T-cell (primary cell): Measurements from ENCODE around the gene SUPT3H. TPM values are rescaled to one million over a fixed set of nuclear protein-coding genes. Genes with fewer than 3 reads are reported as not detected.

Experiments used
- ATAC-seq, 4 experiments: fragments of 200-7000 bp in 3 of 4; fragments of 150-1000 bp in 1 of 4; cut with Tn5 transposase; replicated peaks in 1 of 4; 1 replicate in 3 of 4; 2 replicates in 1 of 4; pipeline ENCODE4 v1.10.0; 2021; ENCODE audit warnings: moderate library complexity in 3 of 4, mild to moderate bottlenecking in 2 of 4, moderate number of reproducible peaks in 1 of 4
- CTCF ChIA-PET, 2 donors: fragments of 300-600 bp; sonication (Branson Sonifier 250); formaldehyde crosslinking; loops; one replicate each; lab custom pipeline; 2022; ENCODE audit warnings: antibody characterized with exemption in 2 of 2; lab: Charles Lee
- POLR2A ChIA-PET, 2 donors: fragments of 300-600 bp; sonication (Branson Sonifier 250); formaldehyde crosslinking; loops; one replicate each; lab custom pipeline; 2022; ENCODE audit warnings: antibody characterized with exemption in 2 of 2; lab: Charles Lee
- DNase-seq, 35 experiments: peaks; one replicate each; pipeline versions ENCODE4 v3.0.0 to v3.0.0-alpha.2; 2013 to 2023
- H3K27ac ChIP-seq: one replicate; pipeline ENCODE4 v1.5.1; 2013; ENCODE audit warnings: low read length
- H3K27me3 ChIP-seq, 2 experiments: replicated peaks in 1 of 2; 1 replicate in 1 of 2; 2 replicates in 1 of 2; pipeline versions ENCODE4 v1.6.1 to v1.7.0; 2013; ENCODE audit warnings: low read length in 1 of 2, mixed read lengths in 1 of 2; ENCODE audit not compliant: control insufficient read depth in 2 of 2, insufficient read depth in 2 of 2; ENCODE audit errors: extremely low read depth in 1 of 2
- H3K36me3 ChIP-seq, 2 donors: 1 replicate in 1 of 2; 2 replicates in 1 of 2; pipeline versions ENCODE4 v1.6.1 to v1.7.0; 2013; ENCODE audit warnings: low read length in 1 of 2; ENCODE audit not compliant: control insufficient read depth in 2 of 2, insufficient read depth in 1 of 2; ENCODE audit errors: extremely low read depth in 1 of 2
- H3K4me1 ChIP-seq, 2 experiments: 1 replicate in 1 of 2; 2 replicates in 1 of 2; pipeline versions ENCODE4 v1.6.1 to v1.7.0; 2013; ENCODE audit warnings: low read length in 2 of 2, mixed read lengths in 1 of 2; ENCODE audit not compliant: insufficient read depth in 2 of 2, control insufficient read depth in 1 of 2; ENCODE audit errors: extremely low read depth in 1 of 2
- H3K4me3 ChIP-seq, 2 donors: 1 replicate in 1 of 2; 2 replicates in 1 of 2; pipeline versions ENCODE4 v1.5.1 to v1.7.0; 2013; ENCODE audit warnings: mild to moderate bottlenecking in 2 of 2, low read length in 1 of 2, moderate library complexity in 1 of 2; ENCODE audit not compliant: control insufficient read depth in 1 of 2; ENCODE audit errors: extremely low read depth in 1 of 2
- H3K9me3 ChIP-seq: 2 replicates; pipeline ENCODE4 v1.7.0; 2013
- H3K27ac Mint-ChIP-seq, 2 donors: one replicate each; pipeline ENCODE4 v1.8.0; 2020 to 2021; ENCODE audit warnings: mild to moderate bottlenecking in 2 of 2, mixed read lengths in 2 of 2
- H3K27me3 Mint-ChIP-seq, 2 donors: one replicate each; pipeline ENCODE4 v1.8.0; 2021 to 2022; ENCODE audit warnings: mixed read lengths in 2 of 2
- H3K36me3 Mint-ChIP-seq: one replicate; pipeline ENCODE4 v1.8.0; 2021; ENCODE audit warnings: mixed read lengths
- H3K4me1 Mint-ChIP-seq, 3 donors: one replicate each; pipeline ENCODE4 v1.8.0; 2020 to 2022; ENCODE audit warnings: mixed read lengths in 3 of 3, mild to moderate bottlenecking in 1 of 3
- H3K4me3 Mint-ChIP-seq, 3 donors: one replicate each; pipeline ENCODE4 v1.8.0; 2020 to 2022; ENCODE audit warnings: mild to moderate bottlenecking in 3 of 3, mixed read lengths in 3 of 3, moderate library complexity in 3 of 3
- H3K9me3 Mint-ChIP-seq, 3 donors: one replicate each; pipeline ENCODE4 v1.8.0; 2020 to 2022; ENCODE audit warnings: mixed read lengths in 3 of 3
- WGBS: methylation state at CpG from one replicate; pipeline ENCODE4 v1.1.5; 2013; ENCODE audit warnings: missing lambda C conversion rate; ENCODE audit not compliant: insufficient coverage; 5-methylcytosine and 5-hydroxymethylcytosine counted together
- total RNA-seq, 35 experiments: library from RNA in 6 of 35; stranded (reverse) in 6 of 35; fragments of 120-200 nt in 1 of 35; gene quantifications; one replicate each; pipeline versions ENCODE4 v1.2.1 to v1.2.4 and lab custom pipeline; 2013 to 2026

Gene SUPT3H
- total RNA-seq, 5 donors from 2014 or later (not counting 1 experiment from before 2014, with no cell fraction given): 9.3 to 12.9 (median 10.7) TPM

DNA sequence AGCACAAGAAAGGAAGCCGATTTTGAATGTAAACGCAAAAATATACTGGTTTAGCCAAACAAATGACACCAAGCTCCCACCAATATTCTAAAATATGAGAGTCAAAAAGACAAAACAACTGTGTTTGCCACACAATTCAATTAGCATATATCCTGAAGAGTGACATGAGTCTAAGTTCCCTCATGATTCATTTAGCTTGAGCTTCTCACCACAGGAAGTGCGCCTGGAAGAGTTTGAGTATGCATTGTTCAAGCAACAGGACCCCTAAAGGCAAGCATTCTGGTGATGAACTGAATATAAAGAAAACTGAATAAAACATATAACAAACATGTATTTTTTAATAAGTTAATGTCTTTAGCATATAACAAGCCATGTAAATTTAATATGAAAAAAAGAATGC is 164.8 kb downstream of the SUPT3H start:
- H3K4me3 Mint-ChIP-seq: no peak overlapping the region
- ATAC-seq: no peak
- CTCF ChIA-PET: interaction anchor here in 1 of 2 donors (0.6 kb wide), 1 partner anchor 339 kb away, joined by 3 read pairs; no protein-coding TSS in a partner anchor
- peaks cover 0 to 28% (median 18%) of the 10 kb centered on the region in 3 donors for H3K9me3 Mint-ChIP-seq
- peaks cover 4% of the 10 kb centered on the region for H3K9me3 ChIP-seq
- WGBS: no CpG with 5 or more reads among the region's 3 CpGs
- peaks cover 4 to 5% (median 4%) of the 10 kb centered on the region in 3 donors for H3K4me1 Mint-ChIP-seq
- no peak for DNase-seq
- POLR2A ChIA-PET: no interaction called here
- no peaks in the 10 kb centered on the region for H3K36me3 ChIP-seq
- H3K27ac ChIP-seq: no peak overlapping the region
- no peak overlapping the region for H3K27ac Mint-ChIP-seq
- H3K4me1 ChIP-seq: no peaks in the 10 kb centered on the region
- H3K36me3 Mint-ChIP-seq: peaks cover 21% of the 10 kb centered on the region
- H3K27me3 Mint-ChIP-seq: no peaks in the 10 kb centered on the region
- H3K27me3 ChIP-seq: no peaks in the 10 kb centered on the region
- no peak overlapping the region for H3K4me3 ChIP-seq

DNA sequence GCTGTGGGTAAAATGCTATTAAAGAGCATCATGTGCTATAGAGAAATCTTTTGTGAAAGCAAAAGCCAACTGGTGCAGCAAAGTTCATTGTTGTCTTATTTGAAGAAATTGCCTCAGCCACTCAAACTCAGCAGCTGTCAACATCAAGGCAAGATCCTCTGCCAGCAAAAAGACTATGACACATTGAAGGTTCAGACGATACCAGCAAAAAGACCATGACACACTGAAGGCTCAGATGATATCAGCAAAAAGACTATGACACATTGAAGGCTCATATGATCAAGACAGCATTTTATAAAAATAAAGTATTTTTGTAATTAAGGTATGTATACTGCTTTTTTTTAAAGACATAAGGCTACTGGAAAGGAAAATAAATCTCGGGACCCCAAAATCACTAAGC is 168.0 kb downstream of the SUPT3H start:
- ATAC-seq (no peak), DNase-seq (no peak)
- Mint-ChIP-seq H3K27ac (no peak overlapping the region), H3K36me3 (peaks cover 17% of the 10 kb centered on the region), H3K27me3 (no peaks in the 10 kb centered on the region), H3K4me1 (peaks cover 4 to 5% (median 4%) of the 10 kb centered on the region in 3 donors), H3K4me3 (no peak overlapping the region), H3K9me3 (peaks cover 0 to 18% (median 7%) of the 10 kb centered on the region in 3 donors)
- ChIA-PET CTCF (interaction anchor here in 1 of 2 donors (0.6 kb wide), 1 partner anchor 103 kb away, joined by 3 read pairs; no protein-coding TSS in a partner anchor), POLR2A (no interaction called here)
- Histone ChIP-seq H3K27ac (no peak overlapping the region), H3K4me1 (no peaks in the 10 kb centered on the region), H3K9me3 (peaks cover 6% of the 10 kb centered on the region), H3K36me3 (no peaks in the 10 kb centered on the region), H3K27me3 (no peaks in the 10 kb centered on the region), H3K4me3 (no peak overlapping the region)
- WGBS: 80% methylated on average over 1 of the region's 2 CpGs

DNA sequence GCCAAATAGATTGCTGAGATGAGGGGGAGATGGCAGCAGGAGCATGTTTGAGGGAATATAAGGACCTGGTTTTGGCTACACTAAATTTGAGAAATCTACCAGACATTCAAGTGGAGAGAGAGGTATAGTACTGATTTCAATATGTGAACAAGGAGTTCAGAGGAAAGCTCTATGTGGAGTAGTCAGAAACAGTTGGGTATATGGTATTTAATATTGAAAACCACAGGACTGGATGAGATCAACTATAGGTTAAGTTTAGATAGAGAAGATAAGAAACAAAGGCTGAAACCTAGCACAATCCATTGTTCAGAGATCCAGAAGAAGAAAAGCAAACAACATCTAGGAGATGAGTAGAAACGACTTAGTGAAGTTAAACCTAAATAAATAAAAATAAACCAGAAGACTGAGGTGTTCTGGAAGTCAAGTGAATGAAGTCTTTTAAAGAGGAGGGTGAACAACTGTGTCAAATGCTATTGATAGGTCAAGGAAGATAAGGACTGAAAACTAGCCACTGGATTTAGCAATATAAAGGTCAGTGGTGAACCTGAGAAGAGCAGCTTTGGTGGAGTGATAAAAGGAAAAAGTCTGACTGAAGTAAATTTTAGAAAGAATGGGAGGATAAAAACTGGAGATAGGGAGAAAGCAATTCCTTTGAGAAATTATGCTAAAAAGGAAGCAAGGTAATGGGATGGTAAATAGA is 170.8 kb downstream of the SUPT3H start:
- no peak overlapping the region for H3K4me3 Mint-ChIP-seq
- ATAC-seq: no peak
- CTCF ChIA-PET: no interaction called here
- POLR2A ChIA-PET: interaction anchor here in 1 of 2 donors (0.6 kb wide), 1 partner anchor 417 kb away, joined by 4 read pairs; no protein-coding TSS in a partner anchor
- H3K27ac ChIP-seq: no peak overlapping the region
- peaks cover 16% of the 10 kb centered on the region for H3K36me3 Mint-ChIP-seq
- H3K4me1 ChIP-seq: no peaks in the 10 kb centered on the region
- no peak for DNase-seq
- peaks cover 0 to 17% (median 7%) of the 10 kb centered on the region in 3 donors for H3K9me3 Mint-ChIP-seq
- no peak overlapping the region for H3K27ac Mint-ChIP-seq
- no peaks in the 10 kb centered on the region for H3K4me1 Mint-ChIP-seq
- H3K27me3 Mint-ChIP-seq: no peaks in the 10 kb centered on the region
- WGBS: no CpG with 5 or more reads among the region's 1 CpG
- no peaks in the 10 kb centered on the region for H3K27me3 ChIP-seq
- H3K4me3 ChIP-seq: no peak overlapping the region
- H3K36me3 ChIP-seq: no peaks in the 10 kb centered on the region
- H3K9me3 ChIP-seq: peaks cover 6% of the 10 kb centered on the region

DNA sequence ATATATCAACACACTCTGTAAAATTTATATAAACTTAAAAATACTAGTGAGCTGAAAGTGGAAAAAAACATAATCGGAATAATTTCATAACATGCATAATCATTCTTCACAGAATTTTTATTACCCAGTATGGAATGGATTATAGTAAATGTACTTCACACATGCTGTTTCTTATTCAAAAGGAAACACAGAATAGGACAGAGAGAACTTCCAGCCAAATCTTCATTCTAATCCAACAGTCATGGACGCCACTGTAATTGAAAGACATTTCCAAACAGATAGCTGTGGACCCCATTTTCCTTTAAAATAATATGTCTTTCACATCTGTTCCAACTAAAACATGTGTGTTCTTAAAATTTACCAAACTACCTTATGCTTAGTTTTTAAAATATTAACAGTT is 176.2 kb downstream of the SUPT3H start:
- H3K4me1 Mint-ChIP-seq: peaks cover 4% of the 10 kb centered on the region in 3 donors
- H3K4me1 ChIP-seq: peaks cover 0 to 3% of the 10 kb centered on the region in 2 experiments
- H3K27me3 Mint-ChIP-seq: no peaks in the 10 kb centered on the region
- CTCF ChIA-PET: no interaction called here
- no peak overlapping the region for H3K27ac ChIP-seq
- no peaks in the 10 kb centered on the region for H3K27me3 ChIP-seq
- POLR2A ChIA-PET: no interaction called here
- 100% methylated on average over 1 of the region's 2 CpGs for WGBS
- H3K27ac Mint-ChIP-seq: no peak overlapping the region
- ATAC-seq (no peak), DNase-seq (no peak)
- no peaks in the 10 kb centered on the region for H3K9me3 ChIP-seq
- no peak overlapping the region for H3K4me3 ChIP-seq
- H3K36me3 Mint-ChIP-seq: no peaks in the 10 kb centered on the region
- H3K9me3 Mint-ChIP-seq: no peaks in the 10 kb centered on the region
- H3K36me3 ChIP-seq: no peaks in the 10 kb centered on the region
- H3K4me3 Mint-ChIP-seq: no peak overlapping the region

DNA sequence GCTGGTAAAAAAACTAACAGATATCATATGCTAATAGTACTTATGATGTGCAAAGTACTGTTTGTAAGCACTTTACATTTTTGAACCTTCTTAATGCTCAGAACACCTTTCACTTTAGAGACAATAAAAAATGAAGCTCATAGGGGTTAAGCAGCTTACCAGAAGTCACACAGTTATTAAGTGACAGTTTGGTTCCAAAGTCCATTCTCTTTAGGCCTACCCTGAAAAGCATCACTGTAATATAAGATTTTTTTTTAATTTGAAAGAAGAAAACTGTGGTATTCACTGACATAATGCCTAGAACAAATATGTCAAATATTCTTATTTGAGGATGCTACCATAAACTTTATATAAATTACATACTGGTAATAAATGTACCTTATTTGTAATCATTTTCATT is 177.2 kb downstream of the SUPT3H start:
- no peak for DNase-seq
- H3K27ac Mint-ChIP-seq: no peak overlapping the region
- H3K27me3 ChIP-seq: no peaks in the 10 kb centered on the region
- ATAC-seq: no peak
- POLR2A ChIA-PET: no interaction called here
- H3K4me3 Mint-ChIP-seq: no peak overlapping the region
- H3K4me1 Mint-ChIP-seq: peaks cover 6 to 11% (median 10%) of the 10 kb centered on the region in 3 donors
- no peak overlapping the region for H3K27ac ChIP-seq
- no peaks in the 10 kb centered on the region for H3K36me3 Mint-ChIP-seq
- no peak overlapping the region for H3K4me3 ChIP-seq
- H3K9me3 Mint-ChIP-seq: no peaks in the 10 kb centered on the region
- H3K27me3 Mint-ChIP-seq: no peaks in the 10 kb centered on the region
- peaks cover 0 to 3% of the 10 kb centered on the region in 2 experiments for H3K4me1 ChIP-seq
- CTCF ChIA-PET: no interaction called here
- no peaks in the 10 kb centered on the region for H3K9me3 ChIP-seq
- no peaks in the 10 kb centered on the region for H3K36me3 ChIP-seq

DNA sequence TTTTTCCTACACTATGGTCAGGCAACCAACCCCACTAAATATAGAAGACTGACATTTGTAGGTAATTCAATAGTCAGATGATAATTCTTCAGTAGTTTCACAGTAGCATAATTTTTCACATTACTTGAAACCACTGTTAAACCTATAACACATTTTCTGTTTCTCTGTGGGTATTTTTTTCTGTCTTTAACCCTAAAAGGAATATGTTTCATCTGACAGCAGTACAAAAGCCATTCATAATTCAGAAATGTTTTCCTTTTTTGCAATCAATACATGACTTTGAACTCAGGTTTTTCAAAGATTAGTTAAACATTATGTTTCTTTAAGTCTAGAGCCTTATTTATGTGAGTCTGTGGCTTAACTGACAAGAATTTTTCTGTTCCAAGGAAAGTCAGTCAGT is 178.2 kb downstream of the SUPT3H start:
- Histone ChIP-seq H3K36me3 (no peaks in the 10 kb centered on the region), H3K27me3 (no peaks in the 10 kb centered on the region), H3K4me3 (no peak overlapping the region), H3K9me3 (no peaks in the 10 kb centered on the region), H3K4me1 (peaks cover 0 to 3% of the 10 kb centered on the region in 2 experiments), H3K27ac (no peak overlapping the region)
- H3K4me1 Mint-ChIP-seq: peaks cover 6 to 14% (median 10%) of the 10 kb centered on the region in 3 donors
- ATAC-seq: no peak
- no peak for DNase-seq
- H3K27ac Mint-ChIP-seq: no peak overlapping the region
- H3K27me3 Mint-ChIP-seq: no peaks in the 10 kb centered on the region
- H3K9me3 Mint-ChIP-seq: no peaks in the 10 kb centered on the region
- POLR2A ChIA-PET: no interaction called here
- no peaks in the 10 kb centered on the region for H3K36me3 Mint-ChIP-seq
- CTCF ChIA-PET: no interaction called here
- no peak overlapping the region for H3K4me3 Mint-ChIP-seq
